Fibroblast of villous mesenchyme (primary cell): ENCODE data around the gene PPTC7. TPM values are rescaled to one million over a fixed set of nuclear protein-coding genes. Genes with fewer than 3 reads are reported as not detected.

ENCODE experiments used
- DNase-seq: peaks from one replicate; pipeline ENCODE4 v3.0.0-alpha.2; 2010; ENCODE audit warnings: low read depth
- H3K4me3 ChIP-seq: 2 replicates; pipeline ENCODE4 v1.5.1; 2011; ENCODE audit warnings: low read depth, mild to moderate bottlenecking, low read length
- CTCF ChIP-seq: IDR thresholded peaks from 2 replicates; pipeline ENCODE4 v1.5.1; 2012; ENCODE audit warnings: low read depth, mild to moderate bottlenecking, low read length; ENCODE audit not compliant: insufficient read depth
- small RNA-seq: library from RNA; depleted of rRNA; stranded (forward); fragments of <200 nt; gene quantifications from one replicate; pipeline ENCODE3, GENCODE V24; 2012
- total RNA-seq: library from RNA; depleted of rRNA; stranded (reverse); fragments of >200 nt; gene quantifications from 2 replicates; pipeline ENCODE4 v1.2.3, GENCODE V29; 2012

Gene PPTC7
- total RNA-seq, 1 donor: 9.5 TPM

GRCh38 chr12:110498984-110499706 lies 84.0 kb downstream of the PPTC7 start:
- no peak for TF ChIP-seq CTCF
- peak; percentile 45 for DNase-seq
- H3K4me3 ChIP-seq: no peak overlapping the region

Small RNA genes within 50 kb of the gene (small RNA-seq; reads per million reads assigned to genes)
- gene RF00278: not detected
- not detected for gene RN7SL387P

Other genes starting within 250 kb of the PPTC7 start
- gene ANAPC7, start 179.6 kb downstream of the PPTC7 start, total RNA-seq: 35.4 and 57.4 TPM in 2 replicates
- gene ARPC3, start 133.0 kb downstream of the PPTC7 start, total RNA-seq: 259 and 354 TPM in 2 replicates
- gene GPN3, start 115.1 kb downstream of the PPTC7 start, total RNA-seq: 12.2 and 16.4 TPM in 2 replicates
- gene FAM216A, start 114.5 kb downstream of the PPTC7 start, total RNA-seq: 11.0 and 20.7 TPM in 2 replicates
- 88.3 and 93.7 TPM in 2 replicates for gene VPS29, start 81.2 kb downstream of the PPTC7 start, total RNA-seq
- 0.64 and 1.3 TPM in 2 replicates for gene RAD9B, start 81.0 kb downstream of the PPTC7 start, total RNA-seq
- 26.4 and 28.9 TPM in 2 replicates for gene TCTN1, start 30.8 kb upstream of the PPTC7 start, total RNA-seq
- gene HVCN1, start 105.8 kb upstream of the PPTC7 start, total RNA-seq: 5.6 and 5.8 TPM in 2 replicates
- gene PPP1CC, start 159.6 kb upstream of the PPTC7 start, total RNA-seq: 82.8 and 139 TPM in 2 replicates